HepG2 (cell line): ENCODE data around the gene JAK1.

ENCODE experiments used
- BRCA1 ChIP-seq: sonication (generic); formaldehyde crosslinking; IDR thresholded peaks from 2 replicates; pipeline ENCODE4 v1.4.0; 2020; ENCODE audit warnings: missing genetic modification reagents
- HDAC2 ChIP-seq: sonication (generic); formaldehyde crosslinking; IDR thresholded peaks from 2 replicates; pipeline ENCODE4 v1.4.0; 2020; ENCODE audit warnings: missing genetic modification reagents
- KAT7 ChIP-seq: IDR thresholded peaks from 2 replicates; pipeline ENCODE4 v1.6.1; 2018; ENCODE audit warnings: borderline replicate concordance, missing compliant biosample characterization
- POLR2A ChIP-seq, 2 experiments: IDR thresholded peaks; 2 replicates each; pipeline ENCODE4 v1.6.1; 2011; ENCODE audit warnings: low read depth in 2 of 2, low read length in 2 of 2, mild to moderate bottlenecking in 1 of 2, moderate library complexity in 1 of 2; ENCODE audit not compliant: insufficient read depth in 1 of 2
- SP1 ChIP-seq, 2 experiments: fragments of 450-650 bp in 1 of 2; sonication (generic) in 1 of 2; formaldehyde crosslinking in 1 of 2; IDR thresholded peaks; 2 replicates each; pipeline versions ENCODE4 v1.4.0 to v1.6.1; 2016 to 2020; ENCODE audit warnings: missing genetic modification reagents in 1 of 2
- TCF7L2 ChIP-seq: IDR thresholded peaks from 2 replicates; pipeline ENCODE4 v1.6.1; 2011; ENCODE audit warnings: mild to moderate bottlenecking, low read depth, low read length, moderate library complexity
- XRCC5 ChIP-seq: fragments of 200-400 bp; formaldehyde crosslinking; optimal IDR thresholded peaks from 2 replicates; pipeline ENCODE3; 2017; ENCODE audit warnings: mild to moderate bottlenecking, low read length
- ZNF274 ChIP-seq: sonication (generic); formaldehyde crosslinking; IDR thresholded peaks from 2 replicates; pipeline ENCODE4 v1.5.1; 2020; ENCODE audit warnings: mild to moderate bottlenecking, missing genetic modification reagents
- TF ChIP-seq, protein P1 (sequence below): sonication (generic); formaldehyde crosslinking; IDR thresholded peaks from 2 replicates; pipeline ENCODE4 v1.5.0; 2020; ENCODE audit warnings: mild to moderate bottlenecking, missing genetic modification reagents, moderate library complexity

DNA sequence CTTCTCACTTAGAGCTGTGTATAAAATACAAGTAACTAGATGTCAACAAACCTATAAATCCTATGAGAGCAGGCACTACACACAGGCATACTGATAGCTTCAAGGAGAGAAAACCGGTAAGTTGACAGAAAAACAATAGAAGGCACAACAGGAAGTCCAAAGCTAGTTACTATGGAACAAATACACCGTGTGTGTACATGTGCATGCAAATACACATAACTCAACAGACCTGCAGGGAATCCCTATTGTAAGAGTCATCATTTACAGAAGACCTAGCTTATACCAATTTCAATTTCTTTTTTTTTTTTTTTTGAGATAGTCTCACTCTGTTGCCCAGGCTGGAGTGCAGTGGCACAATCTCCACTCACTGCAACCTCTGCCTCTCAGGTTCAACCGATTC is 26.3 kb downstream of the JAK1 start:
- no peak for TF ChIP-seq BRCA1 (CRISPR knock-in tag)
- no peak for TF ChIP-seq XRCC5
- no peak for TF ChIP-seq ZNF274 (CRISPR knock-in tag)
- no peak for TF ChIP-seq TCF7L2
- TF ChIP-seq POLR2A (IDR thresholded peaks at IDR 0.05; ENCODE audit: insufficient read depth in 1 of 2, low read depth in 2 of 2, low read length in 2 of 2): no peak
- TF ChIP-seq, protein P1, sequence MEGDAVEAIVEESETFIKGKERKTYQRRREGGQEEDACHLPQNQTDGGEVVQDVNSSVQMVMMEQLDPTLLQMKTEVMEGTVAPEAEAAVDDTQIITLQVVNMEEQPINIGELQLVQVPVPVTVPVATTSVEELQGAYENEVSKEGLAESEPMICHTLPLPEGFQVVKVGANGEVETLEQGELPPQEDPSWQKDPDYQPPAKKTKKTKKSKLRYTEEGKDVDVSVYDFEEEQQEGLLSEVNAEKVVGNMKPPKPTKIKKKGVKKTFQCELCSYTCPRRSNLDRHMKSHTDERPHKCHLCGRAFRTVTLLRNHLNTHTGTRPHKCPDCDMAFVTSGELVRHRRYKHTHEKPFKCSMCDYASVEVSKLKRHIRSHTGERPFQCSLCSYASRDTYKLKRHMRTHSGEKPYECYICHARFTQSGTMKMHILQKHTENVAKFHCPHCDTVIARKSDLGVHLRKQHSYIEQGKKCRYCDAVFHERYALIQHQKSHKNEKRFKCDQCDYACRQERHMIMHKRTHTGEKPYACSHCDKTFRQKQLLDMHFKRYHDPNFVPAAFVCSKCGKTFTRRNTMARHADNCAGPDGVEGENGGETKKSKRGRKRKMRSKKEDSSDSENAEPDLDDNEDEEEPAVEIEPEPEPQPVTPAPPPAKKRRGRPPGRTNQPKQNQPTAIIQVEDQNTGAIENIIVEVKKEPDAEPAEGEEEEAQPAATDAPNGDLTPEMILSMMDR: no peak
- TF ChIP-seq KAT7 (CRISPR knock-in tag): no peak
- no peak for TF ChIP-seq HDAC2 (CRISPR knock-in tag)
- no peak for TF ChIP-seq SP1 (IDR thresholded peaks at IDR 0.05)
- no peak for TF ChIP-seq SP1 (CRISPR knock-in tag; IDR thresholded peaks at IDR 0.05)
